ENCODE measurements around the gene CPNE4.
A peak's percentile ranks its signal among the peaks of the same experiment; 100 is the strongest.

CPNE4 gene

GRCh38 chr3:131735544-131735943, 299.3 kb downstream of the CPNE4 start:
- no peak for DNase-seq

GRCh38 chr3:131735116-131735515, 299.7 kb downstream of the CPNE4 start:
- DNase-seq = no peak

- DNase-seq = peak in 1 of 56 donors; percentile 3
Observed at GRCh38 chr3:131733086-131733841, 301.6 kb downstream of the CPNE4 start.

GRCh38 chr3:131731709-131732108, 303.1 kb downstream of the CPNE4 start:
- no peak for DNase-seq

GRCh38 chr3:131730581-131730980, 304.2 kb downstream of the CPNE4 start:
- no peak for DNase-seq

GRCh38 chr3:131729643-131730017, 305.2 kb downstream of the CPNE4 start:
- DNase-seq = no peak

- no peak for DNase-seq
Observed at GRCh38 chr3:131728898-131729642, 305.7 kb downstream of the CPNE4 start.

GRCh38 chr3:131725414-131725813, 309.4 kb downstream of the CPNE4 start:
- DNase-seq = no peak

- DNase-seq = no peak
Observed at GRCh38 chr3:131723343-131723742, 311.5 kb downstream of the CPNE4 start.

- no peak for DNase-seq
Observed at GRCh38 chr3:131717493-131717892, 317.3 kb downstream of the CPNE4 start.

- no peak for DNase-seq
Observed at GRCh38 chr3:131716943-131717342, 317.9 kb downstream of the CPNE4 start.

- DNase-seq = no peak
Observed at GRCh38 chr3:131716007-131716406, 318.8 kb downstream of the CPNE4 start.

- no peak for DNase-seq
Observed at GRCh38 chr3:131714585-131715220, 320.1 kb downstream of the CPNE4 start.

GRCh38 chr3:131713416-131714123, 321.2 kb downstream of the CPNE4 start:
- no peak for DNase-seq

- no peak for DNase-seq
Observed at GRCh38 chr3:131712662-131713061, 322.2 kb downstream of the CPNE4 start.

GRCh38 chr3:131711114-131711768, 323.6 kb downstream of the CPNE4 start:
- no peak for DNase-seq

GRCh38 chr3:131708241-131708640, 326.6 kb downstream of the CPNE4 start:
- DNase-seq = no peak

GRCh38 chr3:131705558-131706051, 329.2 kb downstream of the CPNE4 start:
- DNase-seq = no peak

- no peak for DNase-seq
Observed at GRCh38 chr3:131705099-131705498, 329.7 kb downstream of the CPNE4 start.

GRCh38 chr3:131704098-131704497, 330.7 kb downstream of the CPNE4 start:
- DNase-seq = no peak

GRCh38 chr3:131702146-131702545, 332.7 kb downstream of the CPNE4 start:
- no peak for DNase-seq
